Measurements from ENCODE around the gene ACAD11.

ACAD11 gene

DNA sequence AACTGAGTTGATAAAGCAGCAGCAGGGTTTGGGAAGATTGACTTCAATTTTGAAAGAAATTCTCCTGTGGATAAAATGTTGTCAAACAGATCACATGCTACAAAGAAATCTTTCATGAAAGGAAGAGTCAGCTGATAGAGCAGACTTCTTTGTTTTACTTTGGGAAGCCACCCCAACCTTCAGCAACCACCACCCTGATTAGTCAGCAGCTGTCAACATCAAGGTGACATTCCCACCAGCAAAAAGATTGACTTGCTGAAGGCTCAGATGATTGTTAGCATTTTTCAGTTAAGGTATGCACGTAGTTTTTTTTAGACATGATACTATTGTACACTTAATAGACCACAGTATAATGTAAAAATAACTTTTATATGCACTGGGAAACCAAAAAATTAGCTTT is 150.1 kb downstream of the ACAD11 start:
- WGBS, 2 donors (ENCODE audit: extremely low coverage in 2 of 2, insufficient read length in 2 of 2, insufficient replicate concordance in 1 of 2), result no CpG with 5 or more reads among the region's 1 CpG
- no peak overlapping the region for H2BK15ac ChIP-seq (ENCODE audit: low read length)
- H3K9me3 ChIP-seq (replicated peaks in 1 of 2; ENCODE audit: control insufficient read depth in 2 of 2, insufficient read depth in 1 of 2, low read depth in 1 of 2, low read length in 2 of 2), result no peaks in the 10 kb centered on the region
- H3K18ac ChIP-seq (ENCODE audit: low read length), result no peak overlapping the region
- H3K27ac ChIP-seq (replicated peaks; ENCODE audit: low read length), result no peak overlapping the region
- no peak overlapping the region for H4K8ac ChIP-seq (ENCODE audit: low read depth, low read length)
- H3K27me3 ChIP-seq (ENCODE audit: control insufficient read depth in 3 of 3, insufficient read depth in 3 of 3, low read depth in 1 of 3, low read length in 3 of 3), result no peaks in the 10 kb centered on the region
- H3K14ac ChIP-seq (ENCODE audit: low read length), result no peak overlapping the region
- H3K4me1 ChIP-seq (ENCODE audit: control insufficient read depth in 2 of 2, insufficient read depth in 1 of 2, low read depth in 1 of 2, low read length in 2 of 2), result no peaks in the 10 kb centered on the region
- H2AFZ ChIP-seq (ENCODE audit: low read length), result no peak overlapping the region
- H2BK5ac ChIP-seq (ENCODE audit: low read length), result no peak overlapping the region
- H3K4me3 ChIP-seq (ENCODE audit: low read length in 2 of 2), result no peak overlapping the region
- H3K9ac ChIP-seq (ENCODE audit: low read depth, low read length, poor library complexity), result no peak overlapping the region
- no peak overlapping the region for H3K23ac ChIP-seq (ENCODE audit: low read depth, low read length, poor library complexity)
- H4K91ac ChIP-seq (ENCODE audit: low read depth, low read length, poor library complexity), result no peak overlapping the region
- no peak overlapping the region for H2BK12ac ChIP-seq (ENCODE audit: low read length)
- peaks cover 14 to 98% of the 10 kb centered on the region in 2 donors for H3K36me3 ChIP-seq (replicated peaks in 1 of 2; ENCODE audit: control insufficient read depth in 2 of 2, insufficient read depth in 2 of 2, low read length in 2 of 2)
- no peak overlapping the region for H2AK5ac ChIP-seq (ENCODE audit: low read depth, low read length)
- no peak overlapping the region for H3K4me2 ChIP-seq (ENCODE audit: insufficient read depth, low read length, poor library complexity, severe bottlenecking)
- H3K4ac ChIP-seq (ENCODE audit: low read length), result no peak overlapping the region
- H3K79me1 ChIP-seq (ENCODE audit: low read depth, low read length), result no peaks in the 10 kb centered on the region
- DNase-seq (ENCODE audit: low spot score), result no peak
- H2BK120ac ChIP-seq (ENCODE audit: low read depth, low read length), result no peak overlapping the region

DNA sequence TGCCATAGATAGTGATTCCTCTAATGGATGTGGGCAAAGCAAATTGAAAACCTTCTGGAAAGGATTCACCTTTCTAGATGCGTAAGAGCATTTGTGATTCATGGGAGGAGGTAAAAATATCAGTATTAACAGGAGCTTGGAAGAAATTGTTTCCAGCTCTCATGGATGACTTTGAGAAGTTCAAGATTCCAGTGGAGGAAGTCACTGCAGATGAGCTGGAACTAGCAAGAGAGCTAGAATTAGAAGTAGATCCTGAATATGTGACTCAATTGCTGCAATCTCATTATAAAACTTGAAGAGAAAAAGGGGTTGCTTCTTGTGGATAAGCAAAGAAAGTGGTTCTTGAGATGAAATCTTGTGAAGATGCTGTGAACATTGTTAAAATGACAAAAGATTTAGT is 150.5 kb downstream of the ACAD11 start:
- Histone ChIP-seq H4K8ac (ENCODE audit: low read depth, low read length) (no peak overlapping the region), H3K14ac (ENCODE audit: low read length) (no peak overlapping the region), H3K79me1 (ENCODE audit: low read depth, low read length) (no peaks in the 10 kb centered on the region), H2BK120ac (ENCODE audit: low read depth, low read length) (no peak overlapping the region), H3K4ac (ENCODE audit: low read length) (no peak overlapping the region), H2BK12ac (ENCODE audit: low read length) (no peak overlapping the region), H3K9me3 (replicated peaks in 1 of 2; ENCODE audit: control insufficient read depth in 2 of 2, insufficient read depth in 1 of 2, low read depth in 1 of 2, low read length in 2 of 2) (no peaks in the 10 kb centered on the region), H3K36me3 (replicated peaks in 1 of 2; ENCODE audit: control insufficient read depth in 2 of 2, insufficient read depth in 2 of 2, low read length in 2 of 2) (peaks cover 14 to 98% of the 10 kb centered on the region in 2 donors), H2AFZ (ENCODE audit: low read length) (no peak overlapping the region), H2AK5ac (ENCODE audit: low read depth, low read length) (no peak overlapping the region), H3K27me3 (ENCODE audit: control insufficient read depth in 3 of 3, insufficient read depth in 3 of 3, low read depth in 1 of 3, low read length in 3 of 3) (no peaks in the 10 kb centered on the region), H3K4me1 (ENCODE audit: control insufficient read depth in 2 of 2, insufficient read depth in 1 of 2, low read depth in 1 of 2, low read length in 2 of 2) (no peaks in the 10 kb centered on the region), H3K23ac (ENCODE audit: low read depth, low read length, poor library complexity) (no peak overlapping the region), H3K9ac (ENCODE audit: low read depth, low read length, poor library complexity) (no peak overlapping the region), H3K4me3 (ENCODE audit: low read length in 2 of 2) (no peak overlapping the region), H3K4me2 (ENCODE audit: insufficient read depth, low read length, poor library complexity, severe bottlenecking) (no peak overlapping the region), H3K27ac (replicated peaks; ENCODE audit: low read length) (no peak overlapping the region), H3K18ac (ENCODE audit: low read length) (no peak overlapping the region), H2BK15ac (ENCODE audit: low read length) (no peak overlapping the region), H2BK5ac (ENCODE audit: low read length) (no peak overlapping the region), H4K91ac (ENCODE audit: low read depth, low read length, poor library complexity) (no peak overlapping the region)
- DNase-seq (ENCODE audit: low spot score), result no peak
- WGBS, 2 donors (ENCODE audit: extremely low coverage in 2 of 2, insufficient read length in 2 of 2, insufficient replicate concordance in 1 of 2), result no CpG with 5 or more reads among the region's 1 CpG
